SU-DHL-6 (cell line): ENCODE measurements around the gene NKX2-8.

Experiments used
- H2AFZ ChIP-seq: fragments of 200-600 bp; sonication (generic); 2 replicates; pipeline ENCODE4 v1.6.1; 2014; ENCODE audit warnings: low read depth, mild to moderate bottlenecking, moderate library complexity, mixed read lengths, antibody characterized with exemption, low read length; ENCODE audit not compliant: severe bottlenecking
- H3F3A ChIP-seq: fragments of 200-600 bp; shearing (Covaris generic); 2 replicates; pipeline ENCODE4 v1.6.0; 2016; ENCODE audit warnings: antibody characterized with exemption, mild to moderate bottlenecking; ENCODE audit not compliant: insufficient read depth
- H3K27ac ChIP-seq: fragments of 200-600 bp; sonication (generic); 2 replicates; pipeline ENCODE4 v1.5.1; 2016; ENCODE audit warnings: low read depth, mild to moderate bottlenecking, low read length, moderate library complexity, mixed read lengths
- H3K27me3 ChIP-seq: fragments of 200-600 bp; sonication (generic), shearing (Covaris generic); 2 replicates; pipeline ENCODE4 v1.6.0; 2014; ENCODE audit warnings: mild to moderate bottlenecking, low read length
- H3K36me3 ChIP-seq: fragments of 200-600 bp; sonication (generic); 2 replicates; pipeline ENCODE4 v1.6.1; 2014; ENCODE audit warnings: mild to moderate bottlenecking, low read length, mixed read lengths
- H3K4me2 ChIP-seq: fragments of 300-600, 200-600 bp; shearing (Covaris generic), sonication (generic); 2 replicates; pipeline ENCODE4 v1.6.0; 2014; ENCODE audit warnings: low read length, low read depth, mild to moderate bottlenecking; ENCODE audit not compliant: poor library complexity, severe bottlenecking
- H3K4me3 ChIP-seq: fragments of 200-600 bp; sonication (generic); 2 replicates; pipeline ENCODE4 v1.5.1; 2014; ENCODE audit warnings: antibody characterized with exemption, low read length, mild to moderate bottlenecking, mixed read lengths; ENCODE audit not compliant: insufficient read depth, poor library complexity, severe bottlenecking
- H3K79me2 ChIP-seq: fragments of 200-600 bp; sonication (generic); 2 replicates; pipeline ENCODE4 v1.6.1; 2014; ENCODE audit warnings: mild to moderate bottlenecking, low read length, moderate library complexity; ENCODE audit not compliant: insufficient read depth
- H3K9ac ChIP-seq: fragments of 200-600 bp; sonication (generic); 2 replicates; pipeline ENCODE4 v1.7.0; 2014; ENCODE audit warnings: mild to moderate bottlenecking, low read length
- H3K9me2 ChIP-seq: fragments of 200-600 bp; sonication (generic); replicated peaks from 2 replicates; pipeline ENCODE4 v1.6.1; 2014; ENCODE audit warnings: low read length; ENCODE audit not compliant: insufficient read depth
- H3K9me3 ChIP-seq: fragments of 200-600 bp; sonication (generic); 2 replicates; pipeline ENCODE4 v1.6.1; 2014; ENCODE audit warnings: low read length, mixed read lengths; ENCODE audit not compliant: insufficient read depth
- H4K20me1 ChIP-seq: fragments of 200-600 bp; sonication (generic); 2 replicates; pipeline ENCODE4 v1.6.1; 2014; ENCODE audit warnings: low read depth, mild to moderate bottlenecking, antibody characterized with exemption, low read length, moderate library complexity, mixed read lengths
- EZH2phosphoT487 ChIP-seq: fragments of 200-600 bp; sonication (generic), shearing (Covaris generic); conservative IDR thresholded peaks from 2 replicates; pipeline ENCODE4 v1.6.1; 2018; ENCODE audit warnings: mild to moderate bottlenecking, antibody characterized with exemption, low read length, moderate library complexity, mixed read lengths
- TF ChIP-seq, protein P1 (sequence below): fragments of 200-600 bp; sonication (generic); IDR thresholded peaks from one replicate; pipeline ENCODE4 v1.5.1; 2017; ENCODE audit warnings: antibody characterized with exemption, mild to moderate bottlenecking, low read length, moderate library complexity; ENCODE audit not compliant: insufficient read depth, poor library complexity, severe bottlenecking

The NKX2-8 gene

DNA sequence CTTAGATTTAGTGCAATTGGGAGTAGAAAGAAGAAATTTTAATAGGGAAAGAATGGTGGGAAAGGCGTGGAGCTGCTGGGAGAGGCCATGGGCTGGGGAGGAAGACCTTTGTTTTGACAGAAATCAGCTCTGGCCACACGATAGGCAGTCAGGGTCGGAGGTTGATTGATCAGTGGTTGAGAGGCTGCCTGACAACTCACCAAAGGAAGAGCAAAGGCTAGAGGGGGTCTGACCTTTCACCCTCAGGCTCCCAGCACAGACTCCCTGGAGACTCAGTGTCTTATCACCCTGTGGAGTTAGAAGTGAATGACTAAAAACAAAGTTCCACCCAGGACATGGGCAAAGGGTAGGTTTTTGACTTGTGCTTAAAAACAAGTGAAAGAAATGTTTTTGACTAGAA is 18.0 kb upstream of the NKX2-8 start:
- Histone ChIP-seq H3K4me2 (no peak overlapping the region), H4K20me1 (no peaks in the 10 kb centered on the region), H3K4me3 (no peak overlapping the region), H3K27ac (no peak overlapping the region), H3K79me2 (no peaks in the 10 kb centered on the region), H3K27me3 (no peaks in the 10 kb centered on the region), H3K9me2 (no peaks in the 10 kb centered on the region), H2AFZ (no peak overlapping the region), H3K9ac (no peak overlapping the region), H3K36me3 (no peaks in the 10 kb centered on the region), H3F3A (no peaks in the 10 kb centered on the region), H3K9me3 (no peaks in the 10 kb centered on the region)
- no peak for TF ChIP-seq EZH2phosphoT487
- TF ChIP-seq, protein P1, sequence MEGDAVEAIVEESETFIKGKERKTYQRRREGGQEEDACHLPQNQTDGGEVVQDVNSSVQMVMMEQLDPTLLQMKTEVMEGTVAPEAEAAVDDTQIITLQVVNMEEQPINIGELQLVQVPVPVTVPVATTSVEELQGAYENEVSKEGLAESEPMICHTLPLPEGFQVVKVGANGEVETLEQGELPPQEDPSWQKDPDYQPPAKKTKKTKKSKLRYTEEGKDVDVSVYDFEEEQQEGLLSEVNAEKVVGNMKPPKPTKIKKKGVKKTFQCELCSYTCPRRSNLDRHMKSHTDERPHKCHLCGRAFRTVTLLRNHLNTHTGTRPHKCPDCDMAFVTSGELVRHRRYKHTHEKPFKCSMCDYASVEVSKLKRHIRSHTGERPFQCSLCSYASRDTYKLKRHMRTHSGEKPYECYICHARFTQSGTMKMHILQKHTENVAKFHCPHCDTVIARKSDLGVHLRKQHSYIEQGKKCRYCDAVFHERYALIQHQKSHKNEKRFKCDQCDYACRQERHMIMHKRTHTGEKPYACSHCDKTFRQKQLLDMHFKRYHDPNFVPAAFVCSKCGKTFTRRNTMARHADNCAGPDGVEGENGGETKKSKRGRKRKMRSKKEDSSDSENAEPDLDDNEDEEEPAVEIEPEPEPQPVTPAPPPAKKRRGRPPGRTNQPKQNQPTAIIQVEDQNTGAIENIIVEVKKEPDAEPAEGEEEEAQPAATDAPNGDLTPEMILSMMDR, result no peak

DNA sequence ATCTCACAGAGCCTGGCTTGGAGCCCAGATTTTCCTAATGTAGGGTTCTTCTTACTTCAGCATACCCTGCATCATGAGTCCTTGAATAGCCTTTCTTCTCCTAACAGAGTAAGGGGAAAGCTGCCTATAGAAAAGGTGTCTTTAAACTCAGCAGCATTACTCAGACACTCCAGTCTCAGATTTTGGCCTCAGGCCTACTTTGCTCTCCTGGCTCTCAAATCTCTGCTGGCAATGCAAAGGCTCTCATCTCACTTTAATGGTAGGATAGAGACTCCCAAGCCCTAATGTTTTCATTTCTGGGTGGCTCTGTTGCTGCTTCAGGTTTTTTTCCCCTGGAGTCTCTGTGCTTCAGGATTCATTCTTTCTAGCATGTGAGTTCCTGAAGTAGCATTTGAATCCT is 9.1 kb upstream of the NKX2-8 start:
- Histone ChIP-seq H2AFZ (no peak overlapping the region), H3K9ac (no peak overlapping the region), H3K27ac (no peak overlapping the region), H4K20me1 (no peaks in the 10 kb centered on the region), H3K27me3 (no peaks in the 10 kb centered on the region), H3K36me3 (no peaks in the 10 kb centered on the region), H3K9me2 (no peaks in the 10 kb centered on the region), H3F3A (no peaks in the 10 kb centered on the region), H3K4me2 (no peak overlapping the region), H3K4me3 (no peak overlapping the region), H3K79me2 (no peaks in the 10 kb centered on the region), H3K9me3 (no peaks in the 10 kb centered on the region)
- TF ChIP-seq EZH2phosphoT487, result no peak
- TF ChIP-seq, protein P1, result no peak

DNA sequence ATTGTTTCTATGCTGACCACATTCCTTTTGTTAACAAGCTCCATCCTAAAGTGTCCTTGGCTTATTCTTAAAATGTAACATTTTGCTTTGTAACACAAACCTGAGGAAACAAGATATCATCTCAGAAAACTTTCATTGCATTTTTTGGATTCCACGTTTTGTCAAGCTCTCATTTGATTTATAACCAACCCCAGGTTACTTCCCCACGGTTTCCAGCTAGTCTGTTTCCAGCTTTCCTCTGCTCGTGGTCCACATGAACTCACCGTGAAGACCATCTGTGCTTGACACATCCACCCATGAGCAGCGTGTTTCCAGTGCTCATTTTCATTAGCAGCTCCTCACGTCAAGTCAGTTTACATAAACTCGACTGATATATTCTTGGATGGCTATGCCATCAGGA is 6.4 kb upstream of the NKX2-8 start:
- no peak overlapping the region for H3K4me2 ChIP-seq
- H3K27ac ChIP-seq, result no peak overlapping the region
- no peaks in the 10 kb centered on the region for H3K9me3 ChIP-seq
- no peak for TF ChIP-seq EZH2phosphoT487
- no peaks in the 10 kb centered on the region for H4K20me1 ChIP-seq
- H3K36me3 ChIP-seq, result no peaks in the 10 kb centered on the region
- no peaks in the 10 kb centered on the region for H3K27me3 ChIP-seq
- no peaks in the 10 kb centered on the region for H3K79me2 ChIP-seq
- H2AFZ ChIP-seq, result no peak overlapping the region
- no peaks in the 10 kb centered on the region for H3K9me2 ChIP-seq
- H3F3A ChIP-seq, result no peaks in the 10 kb centered on the region
- H3K4me3 ChIP-seq, result no peak overlapping the region
- H3K9ac ChIP-seq, result no peak overlapping the region

DNA sequence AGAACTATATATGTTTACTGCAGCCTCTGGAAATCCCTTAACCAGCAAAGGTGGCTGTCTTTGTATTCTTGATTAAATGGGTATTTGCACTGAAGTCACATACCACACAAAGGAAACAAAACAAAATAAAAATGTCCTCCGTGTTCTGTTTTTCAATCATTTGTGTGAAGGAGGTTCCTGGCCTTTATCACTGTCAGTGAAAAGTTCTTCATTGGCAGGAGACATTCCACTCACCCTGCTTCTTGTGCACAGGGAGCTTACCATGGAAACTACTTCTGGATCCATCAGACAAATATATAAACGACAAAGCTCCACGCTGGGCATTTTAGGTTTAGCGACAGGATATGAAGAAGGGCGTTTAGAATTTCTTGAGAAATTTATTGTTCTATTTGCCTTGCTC is 5.7 kb upstream of the NKX2-8 start:
- Histone ChIP-seq H3F3A (no peaks in the 10 kb centered on the region), H3K4me3 (no peak overlapping the region), H3K36me3 (no peaks in the 10 kb centered on the region), H3K27me3 (no peaks in the 10 kb centered on the region), H3K27ac (no peak overlapping the region), H3K9me2 (no peaks in the 10 kb centered on the region), H3K9ac (no peak overlapping the region), H3K79me2 (no peaks in the 10 kb centered on the region), H3K9me3 (no peaks in the 10 kb centered on the region), H4K20me1 (no peaks in the 10 kb centered on the region), H3K4me2 (no peak overlapping the region), H2AFZ (no peak overlapping the region)
- TF ChIP-seq, protein P1, result no peak
- no peak for TF ChIP-seq EZH2phosphoT487
